GM12875 (cell line): Measurements from ENCODE around the gene LMO3.

Source experiments
- H3K4me3 ChIP-seq: one replicate; pipeline ENCODE4 v1.5.1; 2011; ENCODE audit warnings: low read depth, low read length, control low read depth
- CTCF ChIP-seq: IDR thresholded peaks from 2 replicates; pipeline ENCODE4 v1.5.1; 2011; ENCODE audit warnings: low read depth, mild to moderate bottlenecking, control low read depth, inconsistent platforms, low read length, moderate library complexity, borderline replicate concordance; ENCODE audit not compliant: insufficient read depth

The LMO3 gene

GRCh38 chr12:16530268-16530850 is 75.6 kb downstream of the LMO3 start:
- no peak overlapping the region for H3K4me3 ChIP-seq
- no peak for TF ChIP-seq CTCF

GRCh38 chr12:16526693-16527092 is 79.3 kb downstream of the LMO3 start:
- no peak overlapping the region for H3K4me3 ChIP-seq
- no peak for TF ChIP-seq CTCF

- H3K4me3 ChIP-seq: no peak overlapping the region
- no peak for TF ChIP-seq CTCF
Measured at GRCh38 chr12:16524378-16524777, 81.6 kb downstream of the LMO3 start.

- TF ChIP-seq CTCF: no peak
- no peak overlapping the region for H3K4me3 ChIP-seq
Measured at GRCh38 chr12:16523951-16524331, 82.0 kb downstream of the LMO3 start.

GRCh38 chr12:16523284-16523950 is 82.5 kb downstream of the LMO3 start:
- no peak for TF ChIP-seq CTCF
- no peak overlapping the region for H3K4me3 ChIP-seq

GRCh38 chr12:16520328-16520727 is 85.6 kb downstream of the LMO3 start:
- no peak overlapping the region for H3K4me3 ChIP-seq
- no peak for TF ChIP-seq CTCF

GRCh38 chr12:16515666-16516065 is 90.3 kb downstream of the LMO3 start:
- H3K4me3 ChIP-seq: no peak overlapping the region
- TF ChIP-seq CTCF: no peak
